Activated CD8-positive, alpha-beta T cell treated with anti-CD3 and anti-CD28 coated beads for 36 hours (primary cell): ENCODE measurements around the gene FOXB2. TPM values are rescaled to one million over a fixed set of nuclear protein-coding genes. Genes with fewer than 3 reads are reported as not detected.

Experiments used
- ATAC-seq: fragments of 200-7000 bp; cut with Tn5 transposase; one replicate; pipeline ENCODE4 v1.10.0; 2021; ENCODE audit warnings: mild to moderate bottlenecking, moderate library complexity
- CTCF ChIA-PET: fragments of 350-600 bp; sonication (Branson Sonifier 250); formaldehyde crosslinking; loops from one replicate; lab custom pipeline; 2021; ENCODE audit warnings: antibody characterized with exemption; lab: Charles Lee
- POLR2A ChIA-PET: fragments of 350-600 bp; sonication (Branson Sonifier 250); formaldehyde crosslinking; loops from one replicate; lab custom pipeline; 2021; ENCODE audit warnings: antibody characterized with exemption; lab: Charles Lee
- DNase-seq: peaks from one replicate; pipeline ENCODE4 v3.0.0-alpha.2; 2020
- H3K27ac Mint-ChIP-seq: one replicate; pipeline ENCODE4 v1.8.0; 2021; ENCODE audit warnings: mild to moderate bottlenecking, mixed read lengths
- H3K27me3 Mint-ChIP-seq: one replicate; pipeline ENCODE4 v1.8.0; 2021; ENCODE audit warnings: mixed read lengths
- H3K36me3 Mint-ChIP-seq: one replicate; pipeline ENCODE4 v1.8.0; 2021; ENCODE audit warnings: low read depth, mixed read lengths
- H3K4me1 Mint-ChIP-seq: one replicate; pipeline ENCODE4 v1.8.0; 2021; ENCODE audit warnings: low read depth, mixed read lengths
- H3K4me3 Mint-ChIP-seq: one replicate; pipeline ENCODE4 v1.8.0; 2021; ENCODE audit warnings: mild to moderate bottlenecking, moderate library complexity, mixed read lengths
- H3K9me3 Mint-ChIP-seq: one replicate; pipeline ENCODE4 v1.8.0; 2021; ENCODE audit warnings: mixed read lengths
- CTCF ChIP-seq: fragments of 200-600 bp; IDR thresholded peaks from one replicate; pipeline ENCODE4 v1.8.0; 2022; ENCODE audit warnings: antibody characterized with exemption, mild to moderate bottlenecking
- intact Hi-C: fragments of 100-400 bp; cut with micrococcal nuclease; formaldehyde crosslinking; loops from one replicate; pipeline ENCODE4 v1.10.0; 2022
- total RNA-seq, 2 experiments: library from RNA; stranded (reverse); gene quantifications; one replicate each; pipeline ENCODE4 v1.2.3, GENCODE V29; 2021

The FOXB2 gene
- total RNA-seq, 2 experiments from 2014 or later: not detected

GRCh38 chr9:77063645-77064285, 44.3 kb downstream of the FOXB2 start:
- no peaks in the 10 kb centered on the region for H3K36me3 Mint-ChIP-seq
- intact Hi-C loops: no loop called here
- H3K27me3 Mint-ChIP-seq: peaks cover 1% of the 10 kb centered on the region
- no peaks in the 10 kb centered on the region for H3K4me1 Mint-ChIP-seq
- CTCF ChIA-PET: no interaction called here
- H3K27ac Mint-ChIP-seq: no peak overlapping the region
- TF ChIP-seq CTCF: no peak
- H3K4me3 Mint-ChIP-seq: no peak overlapping the region
- H3K9me3 Mint-ChIP-seq: peaks cover 3% of the 10 kb centered on the region
- DNase-seq (no peak), ATAC-seq (no peak)
- POLR2A ChIA-PET: no interaction called here

GRCh38 chr9:77066388-77066787, 46.9 kb downstream of the FOXB2 start:
- no peak for TF ChIP-seq CTCF
- Mint-ChIP-seq H3K4me3 (no peak overlapping the region), H3K9me3 (peaks cover 3% of the 10 kb centered on the region), H3K27ac (no peak overlapping the region), H3K27me3 (peaks cover 1% of the 10 kb centered on the region), H3K4me1 (no peaks in the 10 kb centered on the region), H3K36me3 (no peaks in the 10 kb centered on the region)
- ChIA-PET CTCF (no interaction called here), POLR2A (no interaction called here)
- DNase-seq (no peak), ATAC-seq (no peak)
- intact Hi-C loops: no loop called here

Other genes with a start within 250 kb of the FOXB2 start
- under 1 TPM; 0.38 to 0.72 TPM for gene PRUNE2, start 113.5 kb upstream of the FOXB2 start, total RNA-seq
- 10 to 100 TPM; 34.4 to 37.0 TPM for gene VPS13A, start 157.9 kb downstream of the FOXB2 start, total RNA-seq